Activated CD4-positive, alpha-beta memory T cell treated with anti-CD3 and anti-CD28 coated beads for 36 hours (primary cell): ENCODE measurements around the gene KRTAP4-12. TPM values are rescaled to one million over a fixed set of nuclear protein-coding genes. Genes with fewer than 3 reads are reported as not detected.
"Not testable (repeated sequence)": the region's sequence is repeated elsewhere in the genome, so short reads cannot be mapped to it uniquely, and the experiment has no call there.

Experiments
- CTCF ChIA-PET: fragments of 350-600 bp; sonication (Branson Sonifier 250); formaldehyde crosslinking; loops from one replicate; lab custom pipeline; 2021; ENCODE audit warnings: antibody characterized with exemption, inconsistent platforms; lab: Charles Lee
- POLR2A ChIA-PET: fragments of 350-600 bp; sonication (Branson Sonifier 250); formaldehyde crosslinking; loops from one replicate; lab custom pipeline; 2021; ENCODE audit warnings: antibody characterized with exemption; lab: Charles Lee
- DNase-seq: peaks from one replicate; pipeline ENCODE4 v3.0.0-alpha.2; 2020
- H3K27ac Mint-ChIP-seq: one replicate; pipeline ENCODE4 v1.8.0; 2021; ENCODE audit warnings: mixed read lengths
- H3K27me3 Mint-ChIP-seq: one replicate; pipeline ENCODE4 v1.8.0; 2021; ENCODE audit warnings: mixed read lengths
- H3K36me3 Mint-ChIP-seq: one replicate; pipeline ENCODE4 v1.8.0; 2021; ENCODE audit warnings: mixed read lengths
- H3K4me1 Mint-ChIP-seq: one replicate; pipeline ENCODE4 v1.8.0; 2021; ENCODE audit warnings: low read depth, mixed read lengths
- H3K4me3 Mint-ChIP-seq: one replicate; pipeline ENCODE4 v1.8.0; 2021; ENCODE audit warnings: mild to moderate bottlenecking, mixed read lengths
- H3K9me3 Mint-ChIP-seq: one replicate; pipeline ENCODE4 v1.8.0; 2021; ENCODE audit warnings: mixed read lengths
- intact Hi-C: fragments of 100-400 bp; cut with micrococcal nuclease; formaldehyde crosslinking; loops from one replicate; pipeline ENCODE4 v1.15.1; 2023
- total RNA-seq, 2 experiments: library from RNA; stranded (reverse); gene quantifications; one replicate each; pipeline ENCODE4 v1.2.3, GENCODE V29; 2021

Gene KRTAP4-12
- total RNA-seq, 2 experiments from 2014 or later = not detected

GRCh38 chr17:41104386-41105038 lies 19.5 kb downstream of the KRTAP4-12 start:
- H3K4me3 Mint-ChIP-seq, POLR2A ChIA-PET, H3K4me1 Mint-ChIP-seq, H3K27ac Mint-ChIP-seq, H3K36me3 Mint-ChIP-seq, CTCF ChIA-PET, intact Hi-C loops, H3K9me3 Mint-ChIP-seq, DNase-seq: not testable (repeated sequence)
- H3K27me3 Mint-ChIP-seq = peaks cover 15% of the 10 kb centered on the region

- peaks cover 15% of the 10 kb centered on the region for H3K27me3 Mint-ChIP-seq
These were observed 20.1 kb downstream of the KRTAP4-12 start for GRCh38 chr17:41103896-41104295.

GRCh38 chr17:41101586-41102259 lies 22.3 kb downstream of the KRTAP4-12 start, which contains the start of gene KRTAP4-16:
Gene KRTAP4-16, minus strand, starts transcription at chr17:41102209. Its CDS starts 0 bp downstream, at chr17:41102209.
- Mint-ChIP-seq H3K9me3 (no peaks in the 10 kb centered on the region), H3K4me1 (peaks cover 4% of the 10 kb centered on the region), H3K27me3 (peaks cover 14% of the 10 kb centered on the region), H3K27ac (no peak within 1 kb of the TSS), H3K4me3 (no peak within 1 kb of the TSS), H3K36me3 (no peaks in the 10 kb centered on the region)
- ChIA-PET CTCF (no interaction called here), POLR2A (no interaction called here)
- intact Hi-C loops = no loop called here
- no peak for DNase-seq

More at GRCh38 chr17:41103896-41104295, 20.1 kb downstream of the KRTAP4-12 start:
- no peak for DNase-seq
- Mint-ChIP-seq H3K27ac (no peak overlapping the region), H3K4me3 (no peak overlapping the region), H3K36me3 (no peaks in the 10 kb centered on the region), H3K4me1 (peaks cover 6% of the 10 kb centered on the region), H3K9me3 (no peaks in the 10 kb centered on the region)
- intact Hi-C loops = no loop called here
- ChIA-PET POLR2A (no interaction called here), CTCF (no interaction called here)

GRCh38 chr17:41099682-41100480 lies 24.1 kb downstream of the KRTAP4-12 start:
- intact Hi-C loops, H3K27ac Mint-ChIP-seq, CTCF ChIA-PET, H3K9me3 Mint-ChIP-seq, DNase-seq, H3K36me3 Mint-ChIP-seq, H3K27me3 Mint-ChIP-seq, POLR2A ChIA-PET, H3K4me3 Mint-ChIP-seq, H3K4me1 Mint-ChIP-seq: not testable (repeated sequence)

GRCh38 chr17:41098481-41098880 lies 25.5 kb downstream of the KRTAP4-12 start:
- no peak for DNase-seq
- Mint-ChIP-seq H3K27me3 (peaks cover 7% of the 10 kb centered on the region), H3K4me1 (peaks cover 4% of the 10 kb centered on the region), H3K27ac (no peak overlapping the region), H3K36me3 (no peaks in the 10 kb centered on the region), H3K4me3 (no peak overlapping the region), H3K9me3 (no peaks in the 10 kb centered on the region)
- ChIA-PET POLR2A (no interaction called here), CTCF (interaction anchor here (0.6 kb wide), 1 partner anchor 224 kb away, joined by 3 read pairs; no protein-coding TSS in a partner anchor)
- intact Hi-C loops = no loop called here

- Mint-ChIP-seq H3K9me3 (peaks cover 1% of the 10 kb centered on the region), H3K27me3 (peaks cover 7% of the 10 kb centered on the region), H3K4me1 (peaks cover 4% of the 10 kb centered on the region), H3K27ac (no peak within 1 kb of the TSS), H3K4me3 (no peak within 1 kb of the TSS), H3K36me3 (no peaks in the 10 kb centered on the region)
- POLR2A ChIA-PET = no interaction called here
- intact Hi-C loops = no loop called here
- no peak for DNase-seq
- CTCF ChIA-PET = interaction anchor here (0.6 kb wide), 1 partner anchor 20 kb away, joined by 3 read pairs; the partner anchor contains the start of gene KRTAP4-11
These were observed 25.9 kb downstream of the KRTAP4-12 start, which contains the start of gene KRTAP4-8 for GRCh38 chr17:41098042-41098441. Gene KRTAP4-8, minus strand, starts transcription at chr17:41098142. Its CDS starts 58 bp downstream, at chr17:41098084.

GRCh38 chr17:41096055-41096454 lies 27.9 kb downstream of the KRTAP4-12 start:
- Mint-ChIP-seq H3K36me3 (no peaks in the 10 kb centered on the region), H3K27ac (no peak overlapping the region), H3K4me1 (peaks cover 4% of the 10 kb centered on the region), H3K4me3 (no peak overlapping the region), H3K9me3 (peaks cover 5% of the 10 kb centered on the region), H3K27me3 (peaks cover 7% of the 10 kb centered on the region)
- POLR2A ChIA-PET = no interaction called here
- CTCF ChIA-PET = no interaction called here
- no peak for DNase-seq
- intact Hi-C loops = no loop called here

- H3K27ac Mint-ChIP-seq, H3K36me3 Mint-ChIP-seq, H3K9me3 Mint-ChIP-seq, DNase-seq, H3K4me3 Mint-ChIP-seq, H3K4me1 Mint-ChIP-seq, POLR2A ChIA-PET, CTCF ChIA-PET, H3K27me3 Mint-ChIP-seq, intact Hi-C loops: not testable (repeated sequence)
These were observed 35.1 kb downstream of the KRTAP4-12 start for GRCh38 chr17:41088760-41089352.

- CTCF ChIA-PET, intact Hi-C loops, H3K9me3 Mint-ChIP-seq, DNase-seq, H3K27ac Mint-ChIP-seq, POLR2A ChIA-PET, H3K4me1 Mint-ChIP-seq, H3K4me3 Mint-ChIP-seq, H3K36me3 Mint-ChIP-seq: not testable (repeated sequence)
- peaks cover 12% of the 10 kb centered on the region for H3K27me3 Mint-ChIP-seq
These were observed 39.7 kb downstream of the KRTAP4-12 start, which contains the start of gene KRTAP4-7 for GRCh38 chr17:41084100-41084856. Gene KRTAP4-7, plus strand, starts transcription at chr17:41084150. Its CDS starts 57 bp downstream, at chr17:41084207.

- H3K27ac Mint-ChIP-seq, DNase-seq, H3K36me3 Mint-ChIP-seq, H3K9me3 Mint-ChIP-seq, H3K4me3 Mint-ChIP-seq, H3K4me1 Mint-ChIP-seq, intact Hi-C loops, POLR2A ChIA-PET, CTCF ChIA-PET: not testable (repeated sequence)
- H3K27me3 Mint-ChIP-seq = peaks cover 13% of the 10 kb centered on the region
These were observed 40.6 kb downstream of the KRTAP4-12 start for GRCh38 chr17:41083427-41083826.

GRCh38 chr17:41082626-41083025 lies 41.4 kb downstream of the KRTAP4-12 start:
- Mint-ChIP-seq H3K27me3 (peaks cover 13% of the 10 kb centered on the region), H3K9me3 (no peaks in the 10 kb centered on the region), H3K27ac (no peak overlapping the region), H3K4me3 (no peak overlapping the region), H3K36me3 (no peaks in the 10 kb centered on the region), H3K4me1 (no peaks in the 10 kb centered on the region)
- DNase-seq = no peak
- intact Hi-C loops = no loop called here
- ChIA-PET CTCF (no interaction called here), POLR2A (no interaction called here)
